GM18873 (cell line): ENCODE results near the gene COG3.

Experiments
- ATAC-seq: cut with Tn5 transposase; IDR thresholded peaks from one replicate; pipeline ENCODE4 v1.9.1; 2021; ENCODE audit warnings: mild to moderate bottlenecking, moderate library complexity, moderate number of reproducible peaks; ENCODE audit not compliant: unreplicated experiment, low FRiP score

Gene COG3

DNA sequence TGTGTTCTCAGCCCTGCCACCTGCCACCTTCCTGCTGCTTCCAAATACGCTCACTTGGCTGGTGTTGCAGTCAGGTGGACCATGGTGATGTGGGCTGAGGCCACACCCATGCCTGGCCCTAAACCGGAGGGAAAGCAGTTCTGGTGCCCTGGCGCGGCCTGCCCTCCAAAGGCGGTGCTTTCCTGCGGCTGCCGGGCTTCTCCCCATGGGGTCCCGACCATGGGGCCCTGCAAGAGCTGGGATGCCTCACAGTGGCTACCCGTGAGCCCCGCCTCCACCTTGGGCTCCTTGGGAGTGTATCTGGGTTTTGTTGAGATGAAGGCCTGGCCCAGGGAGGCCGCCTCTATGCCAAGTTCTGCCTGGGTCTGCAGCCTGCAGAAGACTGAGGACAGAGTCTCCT is 77.1 kb downstream of the COG3 start:
- no peak for ATAC-seq

DNA sequence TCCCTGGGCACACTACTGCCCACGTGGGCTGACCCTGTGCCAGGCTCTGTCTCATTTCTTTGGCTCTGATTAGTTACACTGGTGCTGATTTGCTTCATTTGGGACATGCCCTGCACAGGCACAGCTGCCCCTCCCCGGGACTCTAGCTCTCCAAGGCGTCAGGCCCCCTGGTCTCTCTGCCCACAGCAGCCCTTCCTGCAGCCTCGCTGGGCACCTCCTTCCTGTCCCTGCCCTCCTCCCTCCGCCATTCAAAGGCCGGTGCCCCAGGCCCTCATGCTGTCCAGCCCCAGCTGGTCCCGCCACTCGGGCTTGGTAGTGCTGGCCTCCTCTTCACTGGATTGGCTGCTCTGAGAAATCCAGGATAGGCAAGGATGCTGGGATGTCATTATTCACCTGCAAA is 77.7 kb downstream of the COG3 start:
- no peak for ATAC-seq

DNA sequence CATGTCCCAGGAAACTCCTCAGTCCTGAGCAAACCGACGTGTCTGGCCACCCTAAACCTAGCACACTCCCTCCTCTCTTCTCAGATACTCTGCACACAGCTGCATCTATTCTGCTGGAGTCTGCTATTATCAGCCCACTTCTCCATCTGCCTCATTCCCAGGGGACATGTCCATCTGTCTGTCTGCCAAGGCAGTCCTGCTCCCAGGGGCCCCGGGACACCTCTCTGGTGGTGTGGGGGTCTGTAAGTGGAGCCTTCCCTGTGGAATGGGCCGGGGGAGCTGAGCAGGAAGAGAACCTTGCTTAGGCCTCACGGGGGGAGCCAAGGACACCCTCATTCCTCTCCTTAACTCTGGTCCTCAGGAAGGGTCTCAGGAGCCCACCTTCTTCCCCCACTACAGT is 78.1 kb downstream of the COG3 start:
- no peak for ATAC-seq

DNA sequence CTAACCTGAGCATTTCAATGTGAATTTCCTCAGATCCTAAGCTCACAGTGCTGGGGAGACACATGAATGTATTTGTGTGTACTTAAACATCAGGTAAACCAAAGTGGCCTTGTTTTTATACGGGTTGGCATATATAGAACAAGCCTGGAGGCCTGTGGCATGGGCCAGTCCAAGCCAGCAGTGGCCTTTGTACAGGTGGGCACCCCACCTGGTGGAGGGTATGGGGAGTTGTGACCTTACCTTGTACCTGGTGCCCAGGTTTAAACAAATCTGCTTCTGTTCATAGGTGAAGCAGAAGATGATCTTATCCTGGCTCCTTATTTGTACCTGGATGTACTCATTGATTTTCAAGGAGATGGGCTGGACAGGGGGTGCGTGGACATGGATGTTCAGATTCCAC is 79.8 kb downstream of the COG3 start:
- no peak for ATAC-seq

DNA sequence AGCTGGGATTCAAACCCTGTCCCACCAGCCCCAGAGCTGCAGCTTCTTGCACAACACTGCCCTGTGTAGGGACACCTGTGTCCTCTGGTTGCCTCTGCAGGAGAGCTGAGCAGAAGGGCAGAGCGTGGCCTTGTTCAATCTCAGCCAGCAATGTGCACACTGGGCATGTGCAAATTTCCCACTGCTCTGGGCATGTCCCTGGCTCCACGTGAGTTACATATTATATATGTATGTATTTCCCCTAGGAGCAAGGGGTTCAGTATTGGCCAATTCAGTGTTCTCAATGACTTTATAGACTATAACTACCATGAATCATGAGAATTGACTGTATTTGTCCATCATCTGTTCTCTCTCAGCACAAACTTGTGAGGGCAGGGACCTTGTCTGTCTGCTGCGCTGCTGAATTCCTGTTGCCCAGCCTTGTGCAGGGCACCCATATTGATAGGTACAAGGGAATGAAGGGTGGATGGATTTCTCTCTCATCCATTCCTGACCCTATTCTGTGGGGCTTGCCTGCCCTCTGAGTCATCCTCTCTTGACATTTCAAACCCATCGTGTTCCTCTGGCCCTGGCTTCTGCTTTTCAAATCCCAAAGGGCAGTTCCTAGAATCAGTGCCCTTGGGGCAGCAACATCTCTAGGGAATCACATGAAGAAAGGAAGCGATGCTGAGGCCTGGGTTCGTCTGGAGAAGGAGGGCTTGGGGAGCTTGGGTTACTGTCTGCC is 81.1 kb downstream of the COG3 start:
- no peak for ATAC-seq

DNA sequence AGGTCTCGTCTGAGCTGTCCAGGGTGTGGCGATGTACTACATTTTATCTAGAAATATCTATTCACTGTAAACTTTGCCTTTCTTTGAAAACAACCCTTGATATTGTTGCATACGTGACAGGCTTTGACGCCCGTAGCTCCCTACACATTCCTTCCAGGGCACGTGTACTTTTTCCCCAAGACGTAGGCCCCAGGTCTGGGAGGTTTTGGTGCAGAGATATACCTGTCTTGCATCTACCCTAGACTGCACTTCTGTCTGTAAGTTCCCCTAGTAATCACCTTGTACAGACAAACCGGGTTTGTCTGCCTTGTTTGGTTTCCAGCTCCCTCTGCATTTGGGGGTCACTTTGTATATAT is 81.6 kb downstream of the COG3 start:
- no peak for ATAC-seq

DNA sequence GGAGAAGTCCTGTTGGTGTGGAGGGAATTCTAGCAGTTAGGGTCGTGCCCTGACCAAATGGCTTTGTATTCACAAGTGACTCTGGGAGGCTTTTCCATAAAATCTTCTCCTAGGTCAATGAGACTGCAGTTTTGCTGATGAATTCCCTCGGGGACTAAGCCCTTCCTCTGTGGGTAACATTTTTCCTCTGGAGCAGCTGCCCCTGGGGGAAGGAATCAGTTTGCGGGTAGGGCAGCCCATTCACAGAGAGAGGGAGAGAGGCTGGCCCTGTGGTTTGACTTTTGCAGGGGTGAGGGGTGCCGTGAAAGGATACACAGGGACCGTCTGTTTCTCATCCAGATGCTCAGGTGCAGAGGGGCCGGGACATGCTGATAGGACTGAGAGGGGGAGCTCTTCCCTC is 83.5 kb downstream of the COG3 start:
- ATAC-seq = no peak

DNA sequence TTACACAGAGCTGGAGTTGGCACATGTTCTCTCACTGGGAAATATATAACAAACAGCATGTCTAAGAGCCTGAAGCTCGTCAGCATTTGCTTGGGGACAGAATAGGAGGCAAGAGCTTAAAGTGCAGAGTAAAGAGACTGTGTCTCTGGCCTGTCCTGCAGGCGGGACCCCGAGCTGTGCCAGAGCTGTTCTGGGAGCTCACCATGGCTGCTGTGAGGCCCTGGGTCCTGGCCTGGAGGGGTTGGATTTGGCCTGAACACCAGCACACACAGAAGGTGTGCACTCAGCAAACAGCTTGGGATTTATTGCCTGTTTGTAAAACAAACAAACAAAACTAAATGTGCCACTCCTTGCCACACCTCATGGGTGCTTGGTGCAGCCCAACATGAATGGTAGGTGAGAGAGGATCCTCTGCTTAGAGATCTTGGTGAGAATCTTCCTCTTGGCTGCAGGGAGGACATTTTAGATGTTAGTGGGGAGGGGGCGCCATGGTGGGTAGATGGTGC is 89.9 kb downstream of the COG3 start:
- no peak for ATAC-seq

DNA sequence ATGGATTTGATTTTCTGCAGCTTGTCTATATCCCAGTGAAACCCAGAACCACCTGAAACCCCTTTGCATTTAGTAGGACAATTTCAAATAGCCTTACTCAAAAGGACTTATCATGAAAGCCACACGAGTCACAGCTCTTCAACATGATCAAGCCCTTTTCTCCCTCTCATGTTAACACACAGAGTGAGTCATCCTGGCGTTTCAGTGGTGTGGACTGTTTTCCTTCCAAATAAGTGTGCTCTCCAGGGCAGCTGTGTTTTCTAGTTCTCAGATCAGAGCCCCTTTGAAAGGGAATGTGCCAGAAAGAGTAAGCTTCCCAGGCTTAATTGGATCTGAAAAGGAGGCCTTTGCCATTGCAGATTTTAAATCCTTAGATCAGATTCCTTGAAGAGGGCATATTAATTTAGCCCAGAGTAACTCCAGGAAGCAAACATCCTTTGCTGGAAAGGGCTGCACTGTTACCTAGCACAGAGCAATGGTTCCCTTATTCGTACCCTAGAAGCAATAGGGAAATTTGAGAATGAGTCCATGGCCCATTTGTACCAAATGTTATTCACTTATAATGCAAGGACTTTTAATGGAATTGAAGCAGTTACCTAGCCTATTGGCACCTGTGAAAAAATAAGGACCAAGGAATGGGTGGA is 99.5 kb downstream of the COG3 start:
- no peak for ATAC-seq

DNA sequence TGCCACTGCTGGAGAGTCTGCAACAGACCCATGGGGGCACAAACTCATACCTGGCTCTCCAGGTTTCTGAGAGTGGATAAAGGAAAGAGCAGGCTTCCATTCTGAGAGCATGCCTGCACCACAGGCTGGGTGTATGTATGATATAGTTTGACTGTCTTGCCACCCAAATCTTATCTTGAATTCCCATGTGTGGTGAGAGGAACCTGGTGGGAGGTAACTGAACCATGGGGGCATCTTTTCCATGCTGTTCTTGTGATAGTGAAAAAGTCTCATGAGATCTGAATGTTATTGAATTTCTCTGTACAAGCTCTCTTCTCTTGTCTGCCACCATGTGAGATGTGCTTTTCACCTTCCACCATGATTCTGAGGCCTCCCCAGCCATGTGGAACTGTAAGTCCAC is 100.6 kb downstream of the COG3 start:
- ATAC-seq = no peak

DNA sequence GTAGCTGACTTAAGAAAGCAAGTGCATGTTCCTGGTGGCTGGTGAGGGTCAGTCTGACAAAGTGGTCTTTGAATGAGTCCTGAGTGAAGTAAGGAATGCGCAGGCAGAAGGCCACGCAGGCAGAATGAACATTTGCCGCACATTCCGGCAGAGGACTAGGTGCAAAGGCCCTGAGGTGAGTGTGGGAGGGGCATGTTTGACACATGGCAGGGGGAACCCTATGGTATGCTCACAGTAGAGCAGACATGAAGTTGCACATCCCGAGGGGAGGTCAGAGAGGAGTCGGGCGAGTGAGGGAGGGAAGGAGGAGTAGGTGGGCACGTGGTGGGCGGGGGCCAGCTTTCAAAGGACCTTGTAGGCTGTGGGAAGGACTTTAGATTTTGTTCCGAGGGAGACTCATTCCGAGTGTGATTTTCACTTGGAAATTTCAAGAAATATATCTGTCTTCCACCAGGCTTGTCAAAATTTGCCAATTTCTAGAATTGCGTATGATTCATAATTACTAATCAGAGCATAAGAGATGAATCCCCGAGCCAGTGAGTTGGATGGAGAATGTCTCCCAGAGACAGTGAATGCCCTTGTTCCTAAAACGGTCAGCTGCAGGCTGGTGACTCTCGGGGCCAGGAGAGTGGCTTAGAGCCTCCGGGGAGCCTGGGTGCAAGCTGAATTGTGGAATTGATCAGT is 110.5 kb downstream of the COG3 start:
- ATAC-seq = no peak

DNA sequence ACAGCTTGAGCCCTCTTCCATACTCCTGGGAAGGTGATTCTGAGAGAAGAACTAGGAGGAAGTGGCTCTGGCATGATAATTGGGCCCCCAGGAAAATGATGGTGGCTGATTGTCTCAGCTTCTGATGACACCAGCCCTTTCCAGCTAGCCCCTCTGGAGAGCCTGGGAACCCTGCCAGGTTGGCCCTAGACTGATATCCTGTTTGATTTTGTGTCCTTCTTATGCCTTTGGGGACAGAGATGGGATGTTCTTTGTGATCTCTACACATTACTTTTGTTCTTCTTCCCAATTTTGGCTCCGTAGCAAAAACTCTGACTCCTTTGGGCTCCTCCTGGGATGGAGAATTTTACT is 111.1 kb downstream of the COG3 start:
- no peak for ATAC-seq

DNA sequence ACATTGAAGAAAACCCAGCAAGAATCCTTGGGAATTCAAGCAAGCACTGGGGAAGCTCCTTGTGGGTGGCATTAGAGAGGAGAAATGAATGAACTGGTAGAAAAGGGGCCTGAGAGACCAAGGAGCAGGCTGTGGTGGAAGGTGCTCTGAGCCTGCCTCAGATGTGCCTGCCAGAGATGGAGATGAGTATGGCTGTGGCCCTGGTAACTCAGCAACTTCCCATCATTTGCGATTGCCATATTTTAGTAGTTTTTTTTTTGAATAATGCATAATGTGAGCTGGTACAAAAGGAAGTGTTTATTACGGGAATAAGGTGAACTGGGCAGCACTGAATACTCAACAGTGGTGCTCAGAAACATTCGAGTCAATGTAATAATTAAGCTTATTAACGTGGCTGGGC is 111.7 kb downstream of the COG3 start:
- ATAC-seq = no peak

DNA sequence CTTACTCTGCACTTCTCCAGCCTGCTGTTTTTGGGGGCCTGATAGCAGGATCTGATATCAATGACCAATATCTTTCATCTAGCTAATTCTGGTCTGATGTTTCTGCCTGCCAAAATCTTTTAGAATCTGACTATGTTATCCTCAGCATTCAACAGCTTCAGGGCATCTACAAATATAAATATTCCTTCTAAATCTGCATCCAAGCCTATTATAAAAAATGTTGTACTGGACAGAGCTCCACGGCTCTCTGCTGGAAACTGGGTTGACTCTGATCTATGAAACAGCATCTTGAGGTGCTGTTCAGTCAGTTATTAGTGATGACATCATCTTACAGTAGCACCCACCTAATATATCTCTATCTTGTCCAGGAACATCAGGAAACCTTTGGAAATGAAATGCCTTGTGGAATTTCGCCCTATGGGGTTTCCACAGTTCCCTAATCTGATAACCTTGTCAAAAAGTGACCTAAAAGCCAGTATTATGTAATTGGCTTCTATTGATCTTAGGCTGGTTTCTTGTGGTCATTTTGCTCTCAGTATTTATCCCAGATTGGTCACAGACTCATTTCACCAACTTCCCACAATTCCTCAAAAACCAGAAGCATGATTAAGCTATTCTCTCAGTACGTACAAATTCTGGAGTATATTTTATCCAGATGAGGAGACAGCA is 117.8 kb downstream of the COG3 start:
- no peak for ATAC-seq

DNA sequence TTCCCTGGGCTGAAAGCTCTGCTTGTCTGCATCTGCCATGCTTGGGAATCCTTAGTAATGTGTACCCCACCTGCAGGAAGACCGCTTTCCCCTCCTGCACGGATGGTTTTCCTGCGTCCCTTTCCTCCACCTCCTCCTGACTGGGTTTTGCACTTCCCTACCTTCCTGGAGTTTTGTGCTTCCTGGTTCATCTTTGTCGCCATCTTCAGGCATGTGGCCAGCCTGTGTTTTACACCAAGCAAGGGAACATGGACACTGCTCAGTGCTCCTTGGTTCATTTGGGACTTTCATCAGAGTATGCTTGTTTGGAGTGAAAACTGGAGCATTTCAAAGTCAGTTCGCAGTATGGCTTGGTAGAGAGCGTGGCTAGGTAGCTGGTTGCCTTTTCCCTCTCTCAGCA is 120.1 kb downstream of the COG3 start:
- ATAC-seq = no peak
